GM21576 (cell line): ENCODE results near the gene ZXDC.

Experiments
- ATAC-seq: cut with Tn5 transposase; IDR thresholded peaks from one replicate; pipeline ENCODE4 v1.9.1; 2021; ENCODE audit warnings: mild to moderate bottlenecking, moderate library complexity; ENCODE audit not compliant: unreplicated experiment

Gene ZXDC

DNA sequence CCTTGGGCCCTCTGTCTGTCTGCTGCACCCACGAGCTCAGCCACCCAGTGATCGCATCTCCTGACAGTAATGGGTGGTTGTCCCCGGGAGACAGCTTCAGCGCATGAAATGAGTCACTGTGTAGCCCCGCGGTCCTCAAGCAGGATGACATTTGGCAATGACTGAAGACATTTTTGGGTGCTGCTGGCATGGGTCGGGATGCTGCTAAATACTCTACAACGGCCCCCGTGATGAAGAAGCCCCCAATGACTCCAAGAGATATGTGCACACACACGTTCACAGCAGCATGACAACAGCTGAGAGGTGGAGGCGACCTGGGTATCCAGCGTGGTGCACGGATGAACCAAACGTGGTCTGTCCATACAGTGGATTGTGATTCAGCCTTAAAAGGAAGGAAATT is 17.4 kb upstream of the ZXDC start:
- ATAC-seq: no peak

- no peak for ATAC-seq
Observed at GRCh38 chr3:126491221-126492013, 15.7 kb upstream of the ZXDC start.

GRCh38 chr3:126490619-126491018 is 14.9 kb upstream of the ZXDC start:
- ATAC-seq: no peak

DNA sequence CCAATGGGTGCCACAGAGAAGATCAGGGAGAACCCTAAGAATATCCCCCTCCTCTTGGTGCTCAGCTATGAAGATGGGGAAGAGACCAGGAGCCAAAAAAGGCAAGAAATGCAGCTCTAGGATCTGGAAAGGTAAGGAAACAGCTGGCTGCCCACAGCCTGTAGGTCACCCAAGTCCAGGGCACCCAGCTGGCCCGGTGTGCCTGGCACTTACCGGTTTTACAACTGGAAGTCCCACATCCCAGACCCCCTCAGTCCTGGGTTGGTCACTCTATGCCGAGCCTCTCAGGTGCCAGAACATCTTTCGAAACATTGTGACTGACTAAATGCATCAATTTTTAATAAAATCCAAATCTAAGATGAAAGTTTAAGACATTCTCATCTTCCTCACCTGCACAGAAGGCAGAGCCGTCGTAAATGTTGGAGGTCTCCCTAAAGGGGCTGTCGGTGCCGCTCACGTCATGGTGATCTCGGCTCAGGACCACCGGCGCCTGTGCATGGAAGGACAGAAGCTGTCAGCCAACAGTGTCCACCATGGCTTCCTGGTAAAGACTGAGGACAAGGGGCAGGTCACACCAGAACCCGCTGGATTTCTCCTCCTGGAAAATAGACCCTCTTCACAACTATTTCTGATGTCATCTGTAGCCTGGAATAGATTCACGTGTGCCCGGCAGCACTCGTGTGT is 13.3 kb upstream of the ZXDC start:
- ATAC-seq: no peak

GRCh38 chr3:126488185-126488584 is 12.5 kb upstream of the ZXDC start:
- ATAC-seq: no peak

- no peak for ATAC-seq
Observed at GRCh38 chr3:126487151-126487771, 11.6 kb upstream of the ZXDC start.

DNA sequence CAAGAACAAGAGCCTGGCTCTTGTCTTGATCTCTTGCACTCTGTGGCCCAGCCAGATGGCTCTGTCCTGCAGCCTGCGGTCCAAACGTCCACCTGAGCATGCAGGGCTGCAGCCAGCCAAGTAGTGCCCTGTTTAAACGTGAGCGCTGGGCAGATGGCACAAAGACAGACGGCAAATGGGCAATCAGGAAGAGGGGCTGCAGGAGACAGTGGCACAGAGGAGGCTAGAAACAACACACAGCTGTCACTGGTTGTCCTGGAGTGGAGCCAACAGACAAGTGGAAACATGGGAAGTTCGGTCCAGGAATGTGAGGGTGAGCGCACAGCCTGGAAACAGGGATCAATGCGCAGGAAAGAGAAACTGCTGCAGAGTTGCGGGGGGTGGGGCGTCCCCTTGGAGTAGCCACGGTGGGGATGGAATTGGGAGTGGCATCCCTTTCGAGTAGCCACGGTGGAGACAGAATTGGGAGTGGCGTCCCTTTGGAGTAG is 10.7 kb upstream of the ZXDC start:
- no peak for ATAC-seq

GRCh38 chr3:126485956-126486355 is 10.3 kb upstream of the ZXDC start:
- no peak for ATAC-seq

- no peak for ATAC-seq
Observed at GRCh38 chr3:126485176-126485897, 9.6 kb upstream of the ZXDC start.

DNA sequence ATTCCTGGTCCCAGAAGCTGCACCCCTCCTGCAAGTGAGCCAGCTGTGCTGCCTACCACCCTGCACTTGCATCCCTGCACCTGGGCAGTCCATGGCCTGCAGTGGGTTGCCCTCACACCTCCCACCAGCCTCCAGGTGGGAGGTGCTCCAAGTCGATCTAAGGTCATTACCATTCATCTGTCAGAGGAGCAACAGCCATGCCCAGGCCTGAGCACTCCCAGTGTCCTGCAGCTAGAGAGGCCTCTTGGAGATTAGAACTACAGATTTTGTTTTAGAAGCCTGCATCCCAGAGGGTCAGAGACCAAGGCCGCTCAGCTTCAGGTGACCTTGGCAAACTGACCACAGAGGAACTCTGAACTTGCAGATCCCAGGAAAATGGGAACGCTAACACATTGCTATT is 9.0 kb upstream of the ZXDC start:
- no peak for ATAC-seq

GRCh38 chr3:126484148-126484547 is 8.5 kb upstream of the ZXDC start:
- ATAC-seq: no peak

DNA sequence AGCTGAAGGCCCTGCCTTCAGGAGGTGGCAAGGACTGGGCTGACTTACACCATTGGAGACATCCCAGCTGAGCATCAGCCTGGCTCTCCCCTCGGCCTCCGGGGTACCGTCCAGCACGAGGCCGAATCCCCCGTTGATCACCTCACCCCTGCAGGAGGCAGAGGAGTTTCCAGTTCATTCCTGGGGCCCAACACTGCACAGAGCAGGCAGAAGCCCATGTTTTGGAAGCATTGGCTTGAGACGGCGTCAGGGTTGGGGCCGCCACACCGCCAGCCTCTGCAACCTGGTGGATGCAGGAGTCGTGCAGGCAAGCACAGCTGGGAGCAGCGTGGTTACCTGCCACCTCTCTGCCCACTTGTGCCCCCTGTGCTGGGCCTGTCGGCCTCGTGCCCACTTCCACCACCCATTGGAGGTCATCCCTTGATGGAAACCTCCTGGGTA is 7.7 kb upstream of the ZXDC start:
- no peak for ATAC-seq

GRCh38 chr3:126482503-126483255 is 7.0 kb upstream of the ZXDC start:
- no peak for ATAC-seq

- no peak for ATAC-seq
Observed at GRCh38 chr3:126481808-126482502, 6.3 kb upstream of the ZXDC start.

GRCh38 chr3:126480861-126481260 is 5.2 kb upstream of the ZXDC start:
- no peak for ATAC-seq

- no peak for ATAC-seq
Observed at GRCh38 chr3:126480206-126480605, 4.5 kb upstream of the ZXDC start.

- ATAC-seq: no peak
Observed at GRCh38 chr3:126479642-126480041, 4.0 kb upstream of the ZXDC start.

DNA sequence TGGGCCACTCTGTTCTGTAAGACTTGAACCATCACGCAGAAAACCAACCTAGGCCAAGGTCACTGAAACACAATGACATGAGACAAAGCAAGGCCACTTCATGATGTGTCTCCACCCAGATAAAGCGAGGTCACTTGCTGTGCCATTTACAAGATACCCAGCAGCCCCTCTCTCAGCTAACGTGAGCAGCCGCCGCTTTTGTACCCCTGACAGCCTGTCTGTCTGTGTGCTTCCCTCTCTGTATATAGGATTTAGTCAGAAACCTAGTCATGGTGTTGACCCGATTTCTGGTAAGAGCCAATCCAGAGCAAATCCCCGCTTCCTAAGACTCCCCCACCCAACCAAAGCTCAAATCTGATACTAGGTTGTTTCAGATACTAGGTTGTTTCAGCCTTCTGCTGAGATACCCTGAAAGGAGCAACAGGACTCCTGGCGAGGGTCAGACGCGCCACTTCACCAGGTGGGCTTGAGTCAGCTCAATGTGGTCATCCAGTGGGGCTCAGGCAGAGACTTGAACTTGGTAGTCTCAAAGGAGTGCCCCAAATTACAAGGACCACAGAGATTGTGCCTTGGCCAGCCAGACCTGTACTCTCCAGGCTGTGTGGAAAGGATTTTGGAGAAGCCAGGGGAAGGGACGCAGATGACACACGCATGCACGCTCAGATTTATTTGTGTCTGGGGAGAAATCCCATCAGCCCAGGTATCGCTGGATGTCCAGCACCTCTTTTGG is 3.1 kb upstream of the ZXDC start:
- no peak for ATAC-seq

GRCh38 chr3:126477061-126477380 is 1.3 kb upstream of the ZXDC start:
- ATAC-seq: no peak
